Measurements from ENCODE around the gene ITPRIPL1.

- TF ChIP-seq TAF1 (IDR thresholded peaks at IDR 0.05; ENCODE audit: low read depth, low read length) (no peak), POLR2A (IDR thresholded peaks at IDR 0.05; ENCODE audit: low read depth, low read length) (no peak), POLR2AphosphoS5 (IDR thresholded peaks at IDR 0.05; ENCODE audit: low read depth, low read length) (no peak)
These were observed 31.8 kb downstream of the ITPRIPL1 start for GRCh38 chr2:96356889-96357288.

Data from GM12891 (cell line).